ENCODE data around the gene CGREF1.

The CGREF1 gene

GRCh38 chr2:27060323-27060722 lies 58.6 kb downstream of the CGREF1 start:
- Histone ChIP-seq H3K27ac (ENCODE audit: low read length) (no peak overlapping the region), H3K4me3 (ENCODE audit: low read depth in 1 of 2, low read length in 2 of 2) (no peak overlapping the region), H3K9me3 (ENCODE audit: control insufficient read depth in 1 of 2, low read length in 2 of 2) (no peaks in the 10 kb centered on the region), H3K27me3 (ENCODE audit: low read depth, low read length) (no peaks in the 10 kb centered on the region), H3K4me1 (ENCODE audit: control insufficient read depth in 1 of 2, insufficient read depth in 2 of 2, low read length in 2 of 2) (peaks cover 3 to 4% of the 10 kb centered on the region in 2 donors), H3K36me3 (ENCODE audit: control insufficient read depth in 1 of 2, insufficient read depth in 2 of 2, low read length in 2 of 2) (peaks cover 25 to 48% of the 10 kb centered on the region in 2 donors)

GRCh38 chr2:27059141-27059820 lies 59.6 kb downstream of the CGREF1 start:
- Histone ChIP-seq H3K27ac (ENCODE audit: low read length) (no peak overlapping the region), H3K27me3 (ENCODE audit: low read depth, low read length) (no peaks in the 10 kb centered on the region), H3K4me1 (ENCODE audit: control insufficient read depth in 1 of 2, insufficient read depth in 2 of 2, low read length in 2 of 2) (peaks cover 3 to 4% of the 10 kb centered on the region in 2 donors), H3K36me3 (ENCODE audit: control insufficient read depth in 1 of 2, insufficient read depth in 2 of 2, low read length in 2 of 2) (peaks cover 34 to 54% of the 10 kb centered on the region in 2 donors), H3K4me3 (ENCODE audit: low read depth in 1 of 2, low read length in 2 of 2) (no peak overlapping the region), H3K9me3 (ENCODE audit: control insufficient read depth in 1 of 2, low read length in 2 of 2) (no peaks in the 10 kb centered on the region)

GRCh38 chr2:27058210-27058609 lies 60.7 kb downstream of the CGREF1 start:
- peaks cover 41 to 64% of the 10 kb centered on the region in 2 donors for H3K36me3 ChIP-seq (ENCODE audit: control insufficient read depth in 1 of 2, insufficient read depth in 2 of 2, low read length in 2 of 2)
- peaks cover 0 to 4% of the 10 kb centered on the region in 2 donors for H3K4me1 ChIP-seq (ENCODE audit: control insufficient read depth in 1 of 2, insufficient read depth in 2 of 2, low read length in 2 of 2)
- no peak overlapping the region for H3K4me3 ChIP-seq (ENCODE audit: low read depth in 1 of 2, low read length in 2 of 2)

GRCh38 chr2:27057184-27057583 lies 61.7 kb downstream of the CGREF1 start:
- H3K36me3 ChIP-seq (ENCODE audit: control insufficient read depth in 1 of 2, insufficient read depth in 2 of 2, low read length in 2 of 2) = peaks cover 36 to 64% of the 10 kb centered on the region in 2 donors
- peaks cover 0 to 12% of the 10 kb centered on the region in 2 donors for H3K4me1 ChIP-seq (ENCODE audit: control insufficient read depth in 1 of 2, insufficient read depth in 2 of 2, low read length in 2 of 2)
- no peak overlapping the region for H3K27ac ChIP-seq (ENCODE audit: low read length)
- no peak overlapping the region for H3K4me3 ChIP-seq (ENCODE audit: low read depth in 1 of 2, low read length in 2 of 2)
- H3K9me3 ChIP-seq (ENCODE audit: control insufficient read depth in 1 of 2, low read length in 2 of 2) = no peaks in the 10 kb centered on the region
- H3K27me3 ChIP-seq (ENCODE audit: low read depth, low read length) = no peaks in the 10 kb centered on the region

More at GRCh38 chr2:27058210-27058609, 60.7 kb downstream of the CGREF1 start:
- no peak overlapping the region for H3K27ac ChIP-seq (ENCODE audit: low read length)
- H3K9me3 ChIP-seq (ENCODE audit: control insufficient read depth in 1 of 2, low read length in 2 of 2) = no peaks in the 10 kb centered on the region
- no peaks in the 10 kb centered on the region for H3K27me3 ChIP-seq (ENCODE audit: low read depth, low read length)

- Histone ChIP-seq H3K4me3 (ENCODE audit: low read depth in 1 of 2, low read length in 2 of 2) (no peak overlapping the region), H3K4me1 (ENCODE audit: control insufficient read depth in 1 of 2, insufficient read depth in 2 of 2, low read length in 2 of 2) (peaks cover 0 to 19% of the 10 kb centered on the region in 2 donors), H3K9me3 (ENCODE audit: control insufficient read depth in 1 of 2, low read length in 2 of 2) (no peaks in the 10 kb centered on the region), H3K27ac (ENCODE audit: low read length) (no peak overlapping the region), H3K36me3 (ENCODE audit: control insufficient read depth in 1 of 2, insufficient read depth in 2 of 2, low read length in 2 of 2) (peaks cover 36 to 57% of the 10 kb centered on the region in 2 donors), H3K27me3 (ENCODE audit: low read depth, low read length) (no peaks in the 10 kb centered on the region)
Measured at GRCh38 chr2:27054721-27055120, 64.2 kb downstream of the CGREF1 start.

GRCh38 chr2:27053776-27054175 lies 65.2 kb downstream of the CGREF1 start:
- H3K36me3 ChIP-seq (ENCODE audit: control insufficient read depth in 1 of 2, insufficient read depth in 2 of 2, low read length in 2 of 2) = peaks cover 32 to 50% of the 10 kb centered on the region in 2 donors
- no peak overlapping the region for H3K4me3 ChIP-seq (ENCODE audit: low read depth in 1 of 2, low read length in 2 of 2)
- no peak overlapping the region for H3K27ac ChIP-seq (ENCODE audit: low read length)
- H3K4me1 ChIP-seq (ENCODE audit: control insufficient read depth in 1 of 2, insufficient read depth in 2 of 2, low read length in 2 of 2) = peaks cover 0 to 21% of the 10 kb centered on the region in 2 donors
- no peaks in the 10 kb centered on the region for H3K27me3 ChIP-seq (ENCODE audit: low read depth, low read length)
- H3K9me3 ChIP-seq (ENCODE audit: control insufficient read depth in 1 of 2, low read length in 2 of 2) = no peaks in the 10 kb centered on the region

- Histone ChIP-seq H3K27me3 (ENCODE audit: low read depth, low read length) (no peaks in the 10 kb centered on the region), H3K27ac (ENCODE audit: low read length) (no peak overlapping the region)
Measured at GRCh38 chr2:27053321-27053720, 65.6 kb downstream of the CGREF1 start.

GRCh38 chr2:27051902-27052645 lies 66.9 kb downstream of the CGREF1 start:
- H3K4me1 ChIP-seq (ENCODE audit: control insufficient read depth in 1 of 2, insufficient read depth in 2 of 2, low read length in 2 of 2) = peaks cover 0 to 21% of the 10 kb centered on the region in 2 donors
- no peaks in the 10 kb centered on the region for H3K27me3 ChIP-seq (ENCODE audit: low read depth, low read length)
- H3K36me3 ChIP-seq (ENCODE audit: control insufficient read depth in 1 of 2, insufficient read depth in 2 of 2, low read length in 2 of 2) = peaks cover 31 to 38% of the 10 kb centered on the region in 2 donors
- peak overlapping the region; percentile 79 to 97 for H3K4me3 ChIP-seq (ENCODE audit: low read depth in 1 of 2, low read length in 2 of 2)
- H3K9me3 ChIP-seq (ENCODE audit: control insufficient read depth in 1 of 2, low read length in 2 of 2) = no peaks in the 10 kb centered on the region
- peak overlapping the region; percentile 6 for H3K27ac ChIP-seq (ENCODE audit: low read length)

More at GRCh38 chr2:27053321-27053720, 65.6 kb downstream of the CGREF1 start:
- H3K4me1 ChIP-seq (ENCODE audit: control insufficient read depth in 1 of 2, insufficient read depth in 2 of 2, low read length in 2 of 2) = peaks cover 0 to 21% of the 10 kb centered on the region in 2 donors
- no peaks in the 10 kb centered on the region for H3K9me3 ChIP-seq (ENCODE audit: control insufficient read depth in 1 of 2, low read length in 2 of 2)
- H3K36me3 ChIP-seq (ENCODE audit: control insufficient read depth in 1 of 2, insufficient read depth in 2 of 2, low read length in 2 of 2) = peaks cover 32 to 45% of the 10 kb centered on the region in 2 donors
- H3K4me3 ChIP-seq (ENCODE audit: low read depth in 1 of 2, low read length in 2 of 2) = no peak overlapping the region

GRCh38 chr2:27050996-27051901 lies 67.7 kb downstream of the CGREF1 start, which contains the start of gene AGBL5:
TSS of gene AGBL5 (plus strand) at chr2:27051668. CDS start at chr2:27052959, 1,291 bp downstream.
- Histone ChIP-seq H3K4me1 (ENCODE audit: control insufficient read depth in 1 of 2, insufficient read depth in 2 of 2, low read length in 2 of 2) (peaks cover 0 to 21% of the 10 kb centered on the region in 2 donors), H3K27me3 (ENCODE audit: low read depth, low read length) (no peaks in the 10 kb centered on the region), H3K9me3 (ENCODE audit: control insufficient read depth in 1 of 2, low read length in 2 of 2) (no peaks in the 10 kb centered on the region), H3K27ac (ENCODE audit: low read length) (peak within 1 kb of the TSS; percentile 93), H3K4me3 (ENCODE audit: low read depth in 1 of 2, low read length in 2 of 2) (peak within 1 kb of the TSS; percentile 83 to 97), H3K36me3 (ENCODE audit: control insufficient read depth in 1 of 2, insufficient read depth in 2 of 2, low read length in 2 of 2) (peaks cover 26 to 30% of the 10 kb centered on the region in 2 donors)
